Measurements from ENCODE around the gene PCDHB5. TPM values are rescaled to one million over a fixed set of nuclear protein-coding genes. Genes with fewer than 3 reads are reported as not detected.
A peak's percentile ranks its signal among the peaks of the same experiment; 100 is the strongest.
"Not testable (repeated sequence)": the region's sequence is repeated elsewhere in the genome, so short reads cannot be mapped to it uniquely, and the experiment has no call there.

PCDHB5 gene
- total RNA-seq, 2 experiments from 2014 or later: not detected

- Histone ChIP-seq H3K9me3 (ENCODE audit: low read length) (no peaks in the 10 kb centered on the region), H2AFZ (ENCODE audit: low read length) (no peak within 1 kb of the TSS), H3K9me2 (ENCODE audit: insufficient read depth, low read length) (no peaks in the 10 kb centered on the region), H4K20me1 (ENCODE audit: insufficient read depth, low read length) (no peaks in the 10 kb centered on the region), H3K4me1 (ENCODE audit: insufficient read depth, low read length, poor library complexity, severe bottlenecking) (no peaks in the 10 kb centered on the region), H3K36me3 (ENCODE audit: insufficient read depth, low read length) (no peaks in the 10 kb centered on the region), H3K4me2 (ENCODE audit: low read length) (no peak within 1 kb of the TSS), H3K4me3 (ENCODE audit: low read depth, low read length, poor library complexity, severe bottlenecking) (no peak within 1 kb of the TSS), H3K79me2 (ENCODE audit: insufficient read depth, low read depth, low read length) (no peaks in the 10 kb centered on the region), H3K27ac (ENCODE audit: low read depth, low read length, poor library complexity, severe bottlenecking) (no peak within 1 kb of the TSS)
- TF ChIP-seq EZH2phosphoT487 (IDR thresholded peaks at IDR 0.05; ENCODE audit: borderline replicate concordance, low read depth, low read length) (no peak), CTCF (conservative IDR thresholded peaks at IDR 0.05; ENCODE audit: low read length) (peak; percentile 53)
- POLR2A ChIA-PET: no interaction called here
- no TSS peak for BruUV-seq (replicated peaks)
- no peak for DNase-seq (ENCODE audit: low spot score)
- intact Hi-C loops (cut with micrococcal nuclease; ENCODE audit: unreplicated experiment): no loop called here
- CTCF ChIA-PET (ENCODE audit: unreplicated experiment): no interaction called here
Observed at GRCh38 chr5:141149812-141150211, 14.8 kb downstream of the PCDHB5 start, which contains the start of gene PCDHB6. Gene PCDHB6, plus strand, starts transcription at chr5:141150057. Its CDS starts 201 bp downstream, at chr5:141150258.

- ChIA-PET POLR2A (no interaction called here), CTCF (ENCODE audit: unreplicated experiment) (no interaction called here)
- no peak for DNase-seq (ENCODE audit: low spot score)
- Histone ChIP-seq H3K36me3 (ENCODE audit: insufficient read depth, low read length) (no peaks in the 10 kb centered on the region), H3K9me2 (ENCODE audit: insufficient read depth, low read length) (no peaks in the 10 kb centered on the region), H3K27ac (ENCODE audit: low read depth, low read length, poor library complexity, severe bottlenecking) (no peak overlapping the region), H3K4me1 (ENCODE audit: insufficient read depth, low read length, poor library complexity, severe bottlenecking) (no peaks in the 10 kb centered on the region), H3K4me2 (ENCODE audit: low read length) (no peak overlapping the region), H2AFZ (ENCODE audit: low read length) (no peak overlapping the region), H3K4me3 (ENCODE audit: low read depth, low read length, poor library complexity, severe bottlenecking) (no peak overlapping the region), H4K20me1 (ENCODE audit: insufficient read depth, low read length) (no peaks in the 10 kb centered on the region), H3K79me2 (ENCODE audit: insufficient read depth, low read depth, low read length) (no peaks in the 10 kb centered on the region), H3K9me3 (ENCODE audit: low read length) (no peaks in the 10 kb centered on the region)
- BruUV-seq (replicated peaks): no TSS peak
- intact Hi-C loops (cut with micrococcal nuclease; ENCODE audit: unreplicated experiment): no loop called here
- TF ChIP-seq CTCF (conservative IDR thresholded peaks at IDR 0.05; ENCODE audit: low read length): no peak
Observed at GRCh38 chr5:141150224-141150992, 15.4 kb downstream of the PCDHB5 start.

- BruUV-seq (replicated peaks): no TSS peak
Observed at GRCh38 chr5:141150993-141151325, 16.0 kb downstream of the PCDHB5 start.

GRCh38 chr5:141151632-141152031, 16.6 kb downstream of the PCDHB5 start:
- H3K36me3 ChIP-seq (ENCODE audit: insufficient read depth, low read length); DNase-seq (ENCODE audit: low spot score); H3K9me2 ChIP-seq (ENCODE audit: insufficient read depth, low read length); H2AFZ ChIP-seq (ENCODE audit: low read length); H3K4me1 ChIP-seq (ENCODE audit: insufficient read depth, low read length, poor library complexity, severe bottlenecking); H4K20me1 ChIP-seq (ENCODE audit: insufficient read depth, low read length); H3K27ac ChIP-seq (ENCODE audit: low read depth, low read length, poor library complexity, severe bottlenecking); intact Hi-C loops (cut with micrococcal nuclease; ENCODE audit: unreplicated experiment); H3K4me3 ChIP-seq (ENCODE audit: low read depth, low read length, poor library complexity, severe bottlenecking); H3K9me3 ChIP-seq (ENCODE audit: low read length); H3K4me2 ChIP-seq (ENCODE audit: low read length); CTCF ChIA-PET (ENCODE audit: unreplicated experiment); BruUV-seq (replicated peaks); POLR2A ChIA-PET; H3K79me2 ChIP-seq (ENCODE audit: insufficient read depth, low read depth, low read length): not testable (repeated sequence)

More at GRCh38 chr5:141150993-141151325, 16.0 kb downstream of the PCDHB5 start:
- Histone ChIP-seq H3K79me2 (ENCODE audit: insufficient read depth, low read depth, low read length) (no peaks in the 10 kb centered on the region), H3K36me3 (ENCODE audit: insufficient read depth, low read length) (no peaks in the 10 kb centered on the region), H3K4me2 (ENCODE audit: low read length) (no peak overlapping the region), H3K4me3 (ENCODE audit: low read depth, low read length, poor library complexity, severe bottlenecking) (no peak overlapping the region), H3K27ac (ENCODE audit: low read depth, low read length, poor library complexity, severe bottlenecking) (no peak overlapping the region), H3K9me3 (ENCODE audit: low read length) (no peaks in the 10 kb centered on the region), H3K4me1 (ENCODE audit: insufficient read depth, low read length, poor library complexity, severe bottlenecking) (no peaks in the 10 kb centered on the region), H4K20me1 (ENCODE audit: insufficient read depth, low read length) (no peaks in the 10 kb centered on the region), H2AFZ (ENCODE audit: low read length) (no peak overlapping the region), H3K9me2 (ENCODE audit: insufficient read depth, low read length) (no peaks in the 10 kb centered on the region)
- ChIA-PET CTCF (ENCODE audit: unreplicated experiment) (no interaction called here), POLR2A (no interaction called here)
- no peak for DNase-seq (ENCODE audit: low spot score)
- no peak for TF ChIP-seq EZH2phosphoT487 (IDR thresholded peaks at IDR 0.05; ENCODE audit: borderline replicate concordance, low read depth, low read length)
- TF ChIP-seq CTCF (conservative IDR thresholded peaks at IDR 0.05; ENCODE audit: low read length): no peak
- intact Hi-C loops (cut with micrococcal nuclease; ENCODE audit: unreplicated experiment): no loop called here
